PFSK-1 (cell line): ENCODE measurements around the gene STRN3.

Source experiments
- FOXP2 ChIP-seq: optimal IDR thresholded peaks from 2 replicates; pipeline ENCODE3; 2011; ENCODE audit warnings: borderline replicate concordance, control low read depth, inconsistent platforms; ENCODE audit not compliant: insufficient read depth; ENCODE audit errors: extremely low read length, extremely low read depth
- POLR2AphosphoS5 ChIP-seq: IDR thresholded peaks from 2 replicates; pipeline ENCODE4 v1.6.1; 2012; ENCODE audit warnings: low read depth, mild to moderate bottlenecking, control low read depth, low read length, moderate library complexity
- REST ChIP-seq, 2 experiments: IDR thresholded peaks; 2 replicates each; pipeline versions ENCODE4 v1.6.1 to v1.8.0; 2011 to 2012; ENCODE audit warnings: low read depth in 2 of 2, low read length in 2 of 2, control low read depth in 1 of 2, inconsistent platforms in 1 of 2, mild to moderate bottlenecking in 1 of 2, moderate library complexity in 1 of 2; ENCODE audit not compliant: insufficient read depth in 1 of 2
- SIN3A ChIP-seq: IDR thresholded peaks from 2 replicates; pipeline ENCODE4 v1.6.1; 2012; ENCODE audit warnings: mild to moderate bottlenecking, low read length, moderate library complexity, borderline replicate concordance; ENCODE audit not compliant: insufficient read depth
- TAF1 ChIP-seq: IDR thresholded peaks from 2 replicates; pipeline ENCODE4 v1.6.1; 2012; ENCODE audit warnings: low read length, control low read depth, borderline replicate concordance; ENCODE audit not compliant: insufficient read depth

The STRN3 gene

GRCh38 chr14:30861200-30861599, 165.0 kb downstream of the STRN3 start:
- TF ChIP-seq TAF1 (no peak), FOXP2 (no peak), SIN3A (no peak), REST (IDR thresholded peaks at IDR 0.05; ENCODE audit: insufficient read depth in 1 of 2, low read depth in 2 of 2, low read length in 2 of 2) (no peak), POLR2AphosphoS5 (no peak)

GRCh38 chr14:30855345-30856037, 170.7 kb downstream of the STRN3 start:
- TF ChIP-seq POLR2AphosphoS5, result no peak
- no peak for TF ChIP-seq FOXP2
- no peak for TF ChIP-seq TAF1
- no peak for TF ChIP-seq REST (IDR thresholded peaks at IDR 0.05; ENCODE audit: insufficient read depth in 1 of 2, low read depth in 2 of 2, low read length in 2 of 2)
- TF ChIP-seq SIN3A, result no peak

GRCh38 chr14:30854492-30854891, 171.7 kb downstream of the STRN3 start:
- no peak for TF ChIP-seq TAF1
- TF ChIP-seq FOXP2, result no peak
- TF ChIP-seq POLR2AphosphoS5, result no peak
- no peak for TF ChIP-seq SIN3A
- TF ChIP-seq REST (IDR thresholded peaks at IDR 0.05; ENCODE audit: insufficient read depth in 1 of 2, low read depth in 2 of 2, low read length in 2 of 2), result no peak

GRCh38 chr14:30853946-30854345, 172.2 kb downstream of the STRN3 start:
- TF ChIP-seq REST (IDR thresholded peaks at IDR 0.05; ENCODE audit: insufficient read depth in 1 of 2, low read depth in 2 of 2, low read length in 2 of 2) (no peak), POLR2AphosphoS5 (no peak), SIN3A (no peak), TAF1 (no peak), FOXP2 (no peak)
